Measurements from ENCODE around the gene MDN1.

Gene MDN1

GRCh38 chr6:89678531-89678930 is 141.1 kb downstream of the MDN1 start:
- DNase-seq (ENCODE audit: extremely low spot score), result no peak
- CTCF ChIA-PET, result no interaction called here
- TF ChIP-seq SP1 (IDR thresholded peaks at IDR 0.05) (no peak), FOXK2 (IDR thresholded peaks at IDR 0.05) (no peak), NFRKB (IDR thresholded peaks at IDR 0.05) (no peak), PKNOX1 (IDR thresholded peaks at IDR 0.05) (no peak)
- POLR2A ChIA-PET, result no interaction called here

- TF ChIP-seq FOXK2 (IDR thresholded peaks at IDR 0.05) (no peak), ELF4 (IDR thresholded peaks at IDR 0.05) (no peak), FOXM1 (IDR thresholded peaks at IDR 0.05; ENCODE audit: borderline replicate concordance) (no peak), PKNOX1 (IDR thresholded peaks at IDR 0.05) (no peak), FOXA1 (IDR thresholded peaks at IDR 0.05) (no peak), ARNT (IDR thresholded peaks at IDR 0.05) (no peak), CTBP1 (IDR thresholded peaks at IDR 0.05; ENCODE audit: borderline replicate concordance) (no peak), SUZ12 (IDR thresholded peaks at IDR 0.05) (no peak)
- no peak for DNase-seq (ENCODE audit: extremely low spot score)
- CTCF ChIA-PET, result interaction anchor here (0.6 kb wide), 1 partner anchor 28 kb away, joined by 6 read pairs; no protein-coding TSS in a partner anchor
- POLR2A ChIA-PET, result no interaction called here
Observed at GRCh38 chr6:89675949-89676748, 143.4 kb downstream of the MDN1 start.

- CTCF ChIA-PET, result interaction anchor here (0.6 kb wide), 1 partner anchor 21 kb away, joined by 3 read pairs; no protein-coding TSS in a partner anchor
- POLR2A ChIA-PET, result no interaction called here
- TF ChIP-seq TARDBP (IDR thresholded peaks at IDR 0.05), result no peak
- TF ChIP-seq PKNOX1 (IDR thresholded peaks at IDR 0.05), result no peak
- no peak for TF ChIP-seq L3MBTL2 (conservative IDR thresholded peaks at IDR 0.05)
- no peak for TF ChIP-seq SUZ12 (IDR thresholded peaks at IDR 0.05)
- TF ChIP-seq FOXA1 (IDR thresholded peaks at IDR 0.05), result no peak
- TF ChIP-seq HDGF (IDR thresholded peaks at IDR 0.05; ENCODE audit: borderline replicate concordance), result no peak
- TF ChIP-seq ZNF384 (IDR thresholded peaks at IDR 0.05), result no peak
- no peak for TF ChIP-seq FOXK2 (IDR thresholded peaks at IDR 0.05)
- TF ChIP-seq ELF4 (IDR thresholded peaks at IDR 0.05), result no peak
- TF ChIP-seq ARNT (IDR thresholded peaks at IDR 0.05), result no peak
- TF ChIP-seq SP1 (IDR thresholded peaks at IDR 0.05), result no peak
- no peak for TF ChIP-seq BHLHE40 (IDR thresholded peaks at IDR 0.05; ENCODE audit: borderline replicate concordance)
- no peak for TF ChIP-seq FOXM1 (IDR thresholded peaks at IDR 0.05; ENCODE audit: borderline replicate concordance)
- TF ChIP-seq LEF1 (IDR thresholded peaks at IDR 0.05; ENCODE audit: borderline replicate concordance), result no peak
- no peak for TF ChIP-seq CTBP1 (IDR thresholded peaks at IDR 0.05; ENCODE audit: borderline replicate concordance)
- TF ChIP-seq NFRKB (IDR thresholded peaks at IDR 0.05), result no peak
- DNase-seq (ENCODE audit: extremely low spot score), result no peak
Observed at GRCh38 chr6:89670935-89671565, 148.5 kb downstream of the MDN1 start.

- CTCF ChIA-PET, result interaction anchor here (0.6 kb wide), 1 partner anchor 160 kb away, joined by 4 read pairs; no protein-coding TSS in a partner anchor
- POLR2A ChIA-PET, result no interaction called here
- DNase-seq (ENCODE audit: extremely low spot score), result no peak
- TF ChIP-seq PKNOX1 (IDR thresholded peaks at IDR 0.05) (no peak), FOXM1 (IDR thresholded peaks at IDR 0.05; ENCODE audit: borderline replicate concordance) (no peak), SP1 (IDR thresholded peaks at IDR 0.05) (no peak), ELF4 (IDR thresholded peaks at IDR 0.05) (no peak), BHLHE40 (IDR thresholded peaks at IDR 0.05; ENCODE audit: borderline replicate concordance) (no peak), L3MBTL2 (conservative IDR thresholded peaks at IDR 0.05) (no peak), ZNF384 (IDR thresholded peaks at IDR 0.05) (no peak), TARDBP (IDR thresholded peaks at IDR 0.05) (no peak), ARNT (IDR thresholded peaks at IDR 0.05) (no peak), FOXK2 (IDR thresholded peaks at IDR 0.05) (no peak), NFRKB (IDR thresholded peaks at IDR 0.05) (no peak), HDGF (IDR thresholded peaks at IDR 0.05; ENCODE audit: borderline replicate concordance) (no peak), SUZ12 (IDR thresholded peaks at IDR 0.05) (no peak), CTBP1 (IDR thresholded peaks at IDR 0.05; ENCODE audit: borderline replicate concordance) (no peak), FOXA1 (IDR thresholded peaks at IDR 0.05) (no peak), LEF1 (IDR thresholded peaks at IDR 0.05; ENCODE audit: borderline replicate concordance) (no peak)
Observed at GRCh38 chr6:89669002-89669401, 150.6 kb downstream of the MDN1 start.

- ChIA-PET CTCF (no interaction called here), POLR2A (no interaction called here)
- DNase-seq (ENCODE audit: extremely low spot score), result no peak
- TF ChIP-seq TARDBP (IDR thresholded peaks at IDR 0.05), result no peak
- TF ChIP-seq NFRKB (IDR thresholded peaks at IDR 0.05), result no peak
- no peak for TF ChIP-seq SUZ12 (IDR thresholded peaks at IDR 0.05)
- no peak for TF ChIP-seq ARNT (IDR thresholded peaks at IDR 0.05)
- no peak for TF ChIP-seq L3MBTL2 (conservative IDR thresholded peaks at IDR 0.05)
- no peak for TF ChIP-seq HDGF (IDR thresholded peaks at IDR 0.05; ENCODE audit: borderline replicate concordance)
- no peak for TF ChIP-seq FOXM1 (IDR thresholded peaks at IDR 0.05; ENCODE audit: borderline replicate concordance)
- no peak for TF ChIP-seq FOXA1 (IDR thresholded peaks at IDR 0.05)
- no peak for TF ChIP-seq SP1 (IDR thresholded peaks at IDR 0.05)
- TF ChIP-seq FOXK2 (IDR thresholded peaks at IDR 0.05), result no peak
- no peak for TF ChIP-seq ELF4 (IDR thresholded peaks at IDR 0.05)
- no peak for TF ChIP-seq CTBP1 (IDR thresholded peaks at IDR 0.05; ENCODE audit: borderline replicate concordance)
- TF ChIP-seq LEF1 (IDR thresholded peaks at IDR 0.05; ENCODE audit: borderline replicate concordance), result no peak
- TF ChIP-seq ZNF384 (IDR thresholded peaks at IDR 0.05), result no peak
- TF ChIP-seq PKNOX1 (IDR thresholded peaks at IDR 0.05), result no peak
- no peak for TF ChIP-seq BHLHE40 (IDR thresholded peaks at IDR 0.05; ENCODE audit: borderline replicate concordance)
Observed at GRCh38 chr6:89667872-89668556, 151.6 kb downstream of the MDN1 start.

Measured in HEK293T (cell line).